Activated T-cell treated with anti-CD3 and anti-CD28 coated beads, Interleukin-2, amount 50 U/mL, for 4 hours (primary cell): ENCODE data around the gene QSOX2. TPM values are rescaled to one million over a fixed set of nuclear protein-coding genes. Genes with fewer than 3 reads are reported as not detected.
A peak's percentile ranks its signal among the peaks of the same experiment; 100 is the strongest.

Experiments used
- ATAC-seq, 2 donors: fragments of 200-7000 bp; cut with Tn5 transposase; one replicate each; pipeline ENCODE4 v1.10.0; 2021
- DNase-seq: peaks from one replicate; pipeline ENCODE4 v3.0.0-alpha.2; 2020
- H3K27me3 Mint-ChIP-seq: one replicate; pipeline ENCODE4 v1.8.0; 2021; ENCODE audit warnings: low read depth, mixed read lengths
- H3K36me3 Mint-ChIP-seq: one replicate; pipeline ENCODE4 v1.8.0; 2022; ENCODE audit warnings: mixed read lengths; ENCODE audit not compliant: insufficient read depth
- H3K4me1 Mint-ChIP-seq: one replicate; pipeline ENCODE4 v1.8.0; 2021; ENCODE audit warnings: low read depth, mixed read lengths
- H3K4me3 Mint-ChIP-seq: one replicate; pipeline ENCODE4 v1.8.0; 2021; ENCODE audit warnings: mild to moderate bottlenecking, moderate library complexity, mixed read lengths
- H3K9me3 Mint-ChIP-seq: one replicate; pipeline ENCODE4 v1.8.0; 2021; ENCODE audit warnings: mixed read lengths
- total RNA-seq, 3 donors: library from RNA; stranded (reverse); gene quantifications; one replicate each; pipeline ENCODE4 v1.2.1, GENCODE V29; 2021

QSOX2 gene, protein sequence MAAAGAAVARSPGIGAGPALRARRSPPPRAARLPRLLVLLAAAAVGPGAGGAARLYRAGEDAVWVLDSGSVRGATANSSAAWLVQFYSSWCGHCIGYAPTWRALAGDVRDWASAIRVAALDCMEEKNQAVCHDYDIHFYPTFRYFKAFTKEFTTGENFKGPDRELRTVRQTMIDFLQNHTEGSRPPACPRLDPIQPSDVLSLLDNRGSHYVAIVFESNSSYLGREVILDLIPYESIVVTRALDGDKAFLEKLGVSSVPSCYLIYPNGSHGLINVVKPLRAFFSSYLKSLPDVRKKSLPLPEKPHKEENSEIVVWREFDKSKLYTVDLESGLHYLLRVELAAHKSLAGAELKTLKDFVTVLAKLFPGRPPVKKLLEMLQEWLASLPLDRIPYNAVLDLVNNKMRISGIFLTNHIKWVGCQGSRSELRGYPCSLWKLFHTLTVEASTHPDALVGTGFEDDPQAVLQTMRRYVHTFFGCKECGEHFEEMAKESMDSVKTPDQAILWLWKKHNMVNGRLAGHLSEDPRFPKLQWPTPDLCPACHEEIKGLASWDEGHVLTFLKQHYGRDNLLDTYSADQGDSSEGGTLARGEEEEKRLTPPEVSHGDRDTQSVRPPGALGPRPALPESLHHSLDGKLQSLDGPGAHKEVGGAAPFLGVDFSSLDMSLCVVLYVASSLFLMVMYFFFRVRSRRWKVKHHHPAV
- 10 to 100 TPM; 26.9 to 30.3 (median 27.5) TPM for total RNA-seq

- H3K9me3 Mint-ChIP-seq: no peaks in the 10 kb centered on the region
- peaks cover 42% of the 10 kb centered on the region for H3K4me1 Mint-ChIP-seq
- peak within 1 kb of the TSS; percentile 98 for H3K4me3 Mint-ChIP-seq
- peak; percentile 84 for DNase-seq
- peak; percentile 72 to 81 for ATAC-seq
- peaks cover 10% of the 10 kb centered on the region for H3K36me3 Mint-ChIP-seq
- no peaks in the 10 kb centered on the region for H3K27me3 Mint-ChIP-seq
These were observed at the start of gene QSOX2 for GRCh38 chr9:136245219-136246150. Gene QSOX2, minus strand, starts transcription at chr9:136245812. Its CDS starts 9 bp downstream, at chr9:136245803.

DNA sequence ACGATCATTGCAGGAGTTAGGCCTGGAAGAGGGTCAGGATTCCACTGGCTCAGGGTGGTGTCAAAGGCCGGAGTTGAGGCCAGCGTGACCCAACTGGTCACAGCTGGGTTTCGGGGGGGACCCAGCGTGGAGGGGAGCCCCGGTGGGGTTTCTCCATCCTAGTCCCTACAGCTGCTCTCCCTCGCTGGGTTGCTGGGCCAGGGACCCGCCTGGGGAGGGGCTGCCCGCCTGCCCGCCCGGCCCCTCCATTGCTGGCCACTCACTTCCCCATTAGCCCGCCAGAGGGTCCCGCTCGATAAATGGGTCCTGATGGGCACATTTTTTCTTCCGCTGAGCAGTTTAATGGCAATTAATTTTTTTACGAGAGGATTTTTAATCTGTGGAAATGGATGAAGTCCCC lies 49.4 kb upstream of the QSOX2 start:
- Mint-ChIP-seq H3K9me3 (no peaks in the 10 kb centered on the region), H3K27me3 (peaks cover 2% of the 10 kb centered on the region), H3K36me3 (no peaks in the 10 kb centered on the region), H3K4me1 (no peaks in the 10 kb centered on the region), H3K4me3 (no peak overlapping the region)
- ATAC-seq (no peak), DNase-seq (no peak)

GRCh38 chr9:136294437-136294836 lies 48.8 kb upstream of the QSOX2 start:
- Mint-ChIP-seq H3K36me3 (no peaks in the 10 kb centered on the region), H3K4me1 (no peaks in the 10 kb centered on the region), H3K27me3 (peaks cover 2% of the 10 kb centered on the region), H3K4me3 (no peak overlapping the region), H3K9me3 (no peaks in the 10 kb centered on the region)
- ATAC-seq (no peak), DNase-seq (no peak)

GRCh38 chr9:136293476-136294077 lies 48.0 kb upstream of the QSOX2 start:
- H3K27me3 Mint-ChIP-seq: peaks cover 2% of the 10 kb centered on the region
- H3K36me3 Mint-ChIP-seq: no peaks in the 10 kb centered on the region
- ATAC-seq (no peak), DNase-seq (no peak)
- H3K4me3 Mint-ChIP-seq: no peak overlapping the region
- H3K4me1 Mint-ChIP-seq: no peaks in the 10 kb centered on the region
- no peaks in the 10 kb centered on the region for H3K9me3 Mint-ChIP-seq

DNA sequence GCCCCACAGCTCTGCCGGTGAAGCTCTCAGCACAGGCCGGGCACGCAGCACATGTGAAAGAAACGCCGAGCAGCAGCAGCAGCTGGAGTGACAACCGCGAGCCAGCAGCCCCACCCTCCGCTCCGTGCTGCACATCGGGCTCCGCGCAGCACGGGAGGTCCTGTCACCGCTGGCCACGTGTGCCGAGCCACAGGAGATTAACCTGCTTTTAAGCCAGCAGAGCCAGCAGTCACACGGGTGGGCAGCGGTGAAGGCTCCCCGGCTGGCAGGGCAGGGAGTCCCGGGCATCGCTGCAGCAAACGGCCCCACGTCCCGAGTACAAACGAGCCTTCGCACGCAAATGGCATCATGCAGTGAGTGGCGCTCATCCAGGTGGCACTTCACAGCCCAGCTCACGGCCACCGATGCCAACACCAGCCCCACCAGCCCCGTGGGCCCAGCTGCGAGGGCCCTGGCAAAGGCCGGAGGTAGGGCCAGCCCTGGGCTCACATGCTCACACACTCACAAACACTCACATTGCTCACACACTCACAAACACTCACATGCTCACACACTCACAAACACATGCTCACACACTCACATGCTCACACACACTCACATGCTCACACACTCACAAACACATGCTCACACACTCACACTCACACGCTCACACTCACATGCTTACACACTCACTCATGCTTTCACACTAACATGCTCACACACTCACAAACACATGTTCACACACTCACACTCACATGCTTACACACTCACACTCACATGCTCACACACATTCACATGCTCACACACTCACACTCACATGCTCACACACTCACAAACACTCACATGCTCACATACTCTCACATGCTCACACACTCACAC lies 47.2 kb upstream of the QSOX2 start:
- Mint-ChIP-seq H3K4me3 (no peak overlapping the region), H3K36me3 (no peaks in the 10 kb centered on the region), H3K27me3 (no peaks in the 10 kb centered on the region), H3K4me1 (no peaks in the 10 kb centered on the region), H3K9me3 (no peaks in the 10 kb centered on the region)
- DNase-seq (no peak), ATAC-seq (no peak)

DNA sequence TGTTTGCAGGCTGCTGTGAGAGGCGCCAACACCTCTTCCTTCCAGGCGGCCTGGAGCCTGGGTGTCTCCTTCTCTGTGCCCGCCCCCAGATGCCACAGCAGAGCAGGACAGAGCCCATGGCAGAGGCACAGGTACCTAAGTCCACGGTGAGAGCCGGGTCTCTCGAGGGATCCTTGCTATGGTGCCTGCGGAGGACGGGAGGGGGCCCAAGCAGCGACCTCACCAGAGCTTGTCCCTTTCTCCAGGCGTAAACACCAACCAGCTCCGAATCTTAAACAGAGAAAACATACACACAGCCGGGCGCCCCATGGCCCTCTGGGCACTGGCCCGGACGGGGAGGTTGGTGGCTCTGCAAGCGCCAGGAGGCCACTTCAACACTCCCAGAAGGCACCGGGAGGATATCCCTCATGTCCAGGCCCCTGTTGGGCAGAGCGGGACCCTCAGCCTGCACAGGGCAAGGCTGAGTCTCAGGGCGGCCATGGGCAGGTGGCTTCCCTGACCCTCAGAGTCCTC lies 46.5 kb upstream of the QSOX2 start:
- Mint-ChIP-seq H3K9me3 (no peaks in the 10 kb centered on the region), H3K27me3 (no peaks in the 10 kb centered on the region)

DNA sequence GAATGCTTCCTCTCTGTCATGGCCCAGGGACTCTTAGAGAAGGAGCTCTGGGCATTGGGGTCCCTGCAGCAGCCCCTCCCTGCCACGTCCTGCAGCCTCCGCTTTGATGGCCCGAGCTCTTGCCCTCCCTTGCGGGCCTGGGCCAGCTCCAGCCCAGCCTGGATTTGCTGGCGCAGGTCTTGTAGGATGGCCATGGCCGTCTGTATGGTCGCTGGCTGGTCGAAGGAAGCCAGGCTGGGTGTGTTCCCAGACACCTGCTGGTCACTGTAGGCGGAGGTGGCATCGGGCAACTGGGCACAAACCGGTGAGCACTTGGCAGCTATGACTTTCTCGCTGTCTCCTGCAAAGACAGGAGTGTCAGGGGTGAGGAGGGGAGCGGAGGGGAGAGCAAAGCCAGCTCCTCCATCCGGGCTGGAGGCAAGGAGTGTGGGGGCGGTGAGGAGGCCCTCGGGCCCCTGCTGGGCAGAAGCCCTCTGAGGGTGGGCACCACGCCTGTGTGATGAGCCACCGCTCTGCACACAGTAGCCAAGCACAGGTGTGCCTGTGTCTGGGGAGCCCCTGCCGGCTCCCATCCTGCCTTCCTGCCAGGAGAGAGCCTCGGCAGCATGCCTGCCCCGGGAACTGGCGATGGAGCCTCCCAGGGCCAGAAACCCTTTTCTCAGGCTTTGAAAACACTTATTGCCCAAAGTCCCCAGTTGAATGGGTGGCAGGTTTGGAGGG lies 45.9 kb upstream of the QSOX2 start:
- ATAC-seq: no peak
- no peaks in the 10 kb centered on the region for H3K9me3 Mint-ChIP-seq
- H3K4me1 Mint-ChIP-seq: no peaks in the 10 kb centered on the region
- no peak for DNase-seq
- H3K36me3 Mint-ChIP-seq: no peaks in the 10 kb centered on the region
- H3K27me3 Mint-ChIP-seq: no peaks in the 10 kb centered on the region
- no peak overlapping the region for H3K4me3 Mint-ChIP-seq

More for the DNA sequence above, 46.5 kb upstream of the QSOX2 start:
- ATAC-seq (no peak), DNase-seq (no peak)
- no peaks in the 10 kb centered on the region for H3K4me1 Mint-ChIP-seq
- no peaks in the 10 kb centered on the region for H3K36me3 Mint-ChIP-seq
- H3K4me3 Mint-ChIP-seq: no peak overlapping the region

- DNase-seq: no peak
- H3K36me3 Mint-ChIP-seq: no peaks in the 10 kb centered on the region
- no peaks in the 10 kb centered on the region for H3K4me1 Mint-ChIP-seq
- H3K27me3 Mint-ChIP-seq: no peaks in the 10 kb centered on the region
- H3K4me3 Mint-ChIP-seq: no peak overlapping the region
- no peak for ATAC-seq
- H3K9me3 Mint-ChIP-seq: no peaks in the 10 kb centered on the region
These were observed 44.9 kb upstream of the QSOX2 start for GRCh38 chr9:136290508-136291000.

- DNase-seq (no peak), ATAC-seq (no peak)
- Mint-ChIP-seq H3K4me3 (no peak overlapping the region), H3K9me3 (no peaks in the 10 kb centered on the region), H3K27me3 (no peaks in the 10 kb centered on the region), H3K36me3 (no peaks in the 10 kb centered on the region), H3K4me1 (no peaks in the 10 kb centered on the region)
These were observed 44.3 kb upstream of the QSOX2 start for GRCh38 chr9:136289651-136290507.

DNA sequence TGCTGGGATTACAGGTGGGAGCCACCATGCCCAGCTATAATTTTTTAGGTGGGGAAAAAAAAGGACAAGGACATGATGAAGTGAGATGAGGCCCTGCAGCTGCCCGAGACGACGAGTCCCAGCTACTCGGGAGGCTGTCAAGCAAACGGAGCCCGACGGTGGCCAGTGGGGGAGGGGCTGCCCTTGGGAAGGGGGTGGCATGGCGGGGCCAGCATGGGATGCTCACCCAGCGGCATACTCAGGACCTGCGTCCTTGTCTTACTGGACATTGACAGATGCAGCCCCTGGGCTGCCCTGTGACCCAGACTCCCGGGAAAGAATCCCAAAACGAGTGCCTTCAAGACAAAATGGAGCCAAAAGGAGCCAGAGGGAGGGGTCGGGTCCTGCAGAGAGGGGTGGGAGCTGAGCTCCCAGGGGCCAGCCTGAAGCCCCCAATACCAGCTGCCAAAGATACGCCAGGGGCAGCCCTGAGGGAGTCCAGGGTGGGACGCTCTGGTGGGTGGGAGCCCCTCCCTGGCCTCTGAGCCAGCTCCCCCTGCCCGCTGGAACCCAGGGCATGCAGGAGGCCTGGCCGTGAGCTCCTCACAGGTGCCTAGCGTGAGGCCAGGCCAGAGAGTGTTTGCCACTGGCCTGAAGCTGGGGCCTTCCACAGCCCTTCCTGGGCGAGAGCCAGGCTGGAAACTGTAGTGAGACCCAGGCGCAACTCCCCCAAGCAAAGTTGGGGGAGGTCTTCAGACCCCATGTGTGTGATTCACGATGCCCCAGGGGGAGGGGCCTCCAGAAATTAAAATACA lies 42.5 kb upstream of the QSOX2 start:
- Mint-ChIP-seq H3K4me3 (no peak overlapping the region), H3K36me3 (no peaks in the 10 kb centered on the region)

GRCh38 chr9:136286987-136287379 lies 41.4 kb upstream of the QSOX2 start:
- Mint-ChIP-seq H3K9me3 (no peaks in the 10 kb centered on the region), H3K36me3 (no peaks in the 10 kb centered on the region), H3K4me1 (peaks cover 4% of the 10 kb centered on the region), H3K4me3 (no peak overlapping the region), H3K27me3 (peaks cover 5% of the 10 kb centered on the region)
- ATAC-seq: no peak
- no peak for DNase-seq

More for the DNA sequence above, 42.5 kb upstream of the QSOX2 start:
- H3K9me3 Mint-ChIP-seq: no peaks in the 10 kb centered on the region
- H3K4me1 Mint-ChIP-seq: peaks cover 4% of the 10 kb centered on the region
- ATAC-seq (no peak), DNase-seq (no peak)
- H3K27me3 Mint-ChIP-seq: peaks cover 5% of the 10 kb centered on the region
